GM12892 (cell line): ENCODE measurements around the gene PON3. TPM values are rescaled to one million over a fixed set of nuclear protein-coding genes. Genes with fewer than 3 reads are reported as not detected.

Experiments
- DNase-seq: peaks from one replicate; pipeline ENCODE4 v3.0.0; 2011; ENCODE audit not compliant: insufficient read length
- FAIRE-seq: peaks from 2 replicates; lab custom pipeline; 2011; peaks lifted over from hg19 to GRCh38; lab: Jason Lieb, UNC
- POLR2A ChIP-seq: IDR thresholded peaks from 2 replicates; pipeline ENCODE4 v1.6.1; 2011; ENCODE audit warnings: low read depth, low read length, control low read depth
- POLR2AphosphoS5 ChIP-seq: IDR thresholded peaks from 2 replicates; pipeline ENCODE4 v1.6.1; 2011; ENCODE audit warnings: low read depth, low read length, control low read depth
- TAF1 ChIP-seq: IDR thresholded peaks from 2 replicates; pipeline ENCODE4 v1.6.1; 2011; ENCODE audit warnings: low read depth, mild to moderate bottlenecking, control low read depth, low read length, borderline replicate concordance
- polyA plus RNA-seq: library from polyadenylated mRNA; unstranded; fragments of >200 nt; gene quantifications from one replicate; pipeline ENCODE4 v1.2.1, GENCODE V29; 2012; ENCODE audit warnings: missing spikeins, inconsistent platforms; ENCODE audit not compliant: missing spikeins

PON3 gene
- not detected for polyA plus RNA-seq

DNA sequence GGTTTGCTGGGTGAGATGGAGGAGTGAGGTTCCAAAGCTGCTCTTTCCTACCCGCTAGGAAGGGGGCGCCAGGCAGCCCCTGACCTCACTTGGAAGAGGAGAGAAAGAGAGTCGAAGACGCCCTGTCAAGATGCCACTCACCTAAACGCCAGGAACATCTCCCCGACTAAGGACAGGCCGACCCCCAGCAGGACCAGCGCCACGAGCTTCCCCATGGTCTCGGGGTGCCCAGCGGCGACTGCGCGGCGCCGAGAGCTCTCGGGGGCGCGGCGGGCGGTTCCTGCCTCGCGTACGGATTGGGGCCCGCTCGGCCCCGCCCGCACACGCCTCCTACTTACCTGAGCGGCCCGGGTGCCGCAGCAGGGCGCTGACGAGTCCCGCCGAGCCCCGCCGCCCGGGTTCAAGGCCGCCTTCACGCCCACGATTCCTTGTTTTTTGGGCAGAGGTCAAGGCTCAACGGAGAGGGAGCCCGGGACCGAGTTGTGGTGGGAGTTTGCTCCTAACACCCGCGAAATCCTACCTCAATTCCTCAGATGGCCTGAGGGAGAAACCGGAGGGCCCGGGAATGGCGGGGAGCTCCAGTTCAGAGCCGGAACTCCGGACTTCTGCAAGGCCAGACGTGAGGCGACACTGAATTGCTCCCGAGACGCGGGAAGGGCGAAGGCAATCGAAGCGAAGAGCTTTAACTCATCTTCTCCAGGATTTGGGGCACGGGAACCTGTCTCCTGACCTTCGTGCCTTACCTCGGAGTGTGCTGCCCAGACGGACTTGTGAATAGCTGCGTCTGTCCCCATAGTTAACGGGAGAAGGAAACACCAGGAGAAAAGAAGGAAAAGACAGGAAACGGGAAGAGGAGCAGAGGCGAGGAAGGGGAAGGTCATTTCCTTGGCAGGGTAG lies at the start of gene PON3:
Gene PON3, minus strand, starts transcription at position 240 of the 897 bp plus-strand sequence. Its CDS starts 25 bp downstream, at position 215.
- DNase-seq (no peak), FAIRE-seq (no peak)
- no peak for TF ChIP-seq TAF1
- TF ChIP-seq POLR2AphosphoS5: no peak
- no peak for TF ChIP-seq POLR2A

DNA sequence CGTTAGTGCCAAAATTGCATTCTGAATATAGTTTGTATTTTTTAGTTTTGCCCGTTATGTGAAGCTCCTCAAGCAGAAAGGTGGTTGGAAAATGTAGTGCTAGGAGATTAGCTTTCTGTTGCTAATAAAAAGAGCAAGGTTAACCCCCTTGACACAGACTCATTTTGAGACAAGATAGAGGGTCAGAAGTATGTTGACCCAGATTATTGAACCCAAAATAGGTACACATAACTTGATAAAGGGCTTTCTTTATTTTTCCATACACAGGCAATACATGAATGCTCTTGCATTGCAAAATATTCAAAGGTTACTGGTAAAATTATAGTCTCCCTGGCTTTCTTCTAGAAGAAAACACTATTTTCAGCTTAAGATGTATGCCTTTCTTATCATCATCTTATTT lies 48.6 kb upstream of the PON3 start:
- no peak for FAIRE-seq
- no peak for DNase-seq
- TF ChIP-seq POLR2A (no peak), POLR2AphosphoS5 (no peak), TAF1 (no peak)

DNA sequence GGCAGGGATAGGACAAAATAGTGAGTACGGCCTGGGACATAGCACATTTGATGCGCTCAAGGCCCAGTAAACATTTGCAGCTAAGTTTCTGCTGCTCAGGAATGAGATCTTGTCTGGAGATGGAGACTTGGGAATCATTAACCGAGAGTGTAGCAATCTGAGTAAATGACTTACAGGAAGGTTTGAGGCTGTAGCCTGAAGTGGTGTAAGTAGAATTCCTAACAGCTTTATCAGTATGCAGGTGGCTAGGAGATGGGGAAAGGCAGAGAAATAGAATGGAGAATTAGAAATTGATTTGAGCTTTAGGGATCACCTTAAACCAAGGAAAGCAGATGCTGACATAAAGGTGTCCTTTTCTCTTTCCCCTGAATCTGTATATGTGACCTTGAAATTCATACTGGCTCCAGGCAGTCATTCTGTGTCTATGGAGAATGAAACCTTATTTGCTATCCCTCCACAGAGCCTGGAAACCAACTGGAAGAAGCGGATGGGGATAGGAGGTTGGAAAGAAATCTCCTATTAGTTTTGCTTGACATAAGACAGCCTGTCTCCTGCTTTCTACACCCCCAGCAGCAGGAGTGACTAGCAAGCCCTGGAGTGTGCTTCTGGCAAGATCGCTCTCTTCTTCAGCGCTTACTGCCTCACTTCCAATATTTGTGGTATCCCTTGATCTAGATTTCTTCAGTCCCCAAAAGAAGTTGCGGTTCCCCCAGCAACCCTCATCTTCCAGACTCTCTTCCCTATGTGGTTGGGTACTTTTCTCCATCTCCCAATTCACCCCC lies 45.1 kb upstream of the PON3 start:
- DNase-seq (no peak), FAIRE-seq (no peak)
- TF ChIP-seq POLR2AphosphoS5: no peak
- TF ChIP-seq TAF1: no peak
- TF ChIP-seq POLR2A: no peak

DNA sequence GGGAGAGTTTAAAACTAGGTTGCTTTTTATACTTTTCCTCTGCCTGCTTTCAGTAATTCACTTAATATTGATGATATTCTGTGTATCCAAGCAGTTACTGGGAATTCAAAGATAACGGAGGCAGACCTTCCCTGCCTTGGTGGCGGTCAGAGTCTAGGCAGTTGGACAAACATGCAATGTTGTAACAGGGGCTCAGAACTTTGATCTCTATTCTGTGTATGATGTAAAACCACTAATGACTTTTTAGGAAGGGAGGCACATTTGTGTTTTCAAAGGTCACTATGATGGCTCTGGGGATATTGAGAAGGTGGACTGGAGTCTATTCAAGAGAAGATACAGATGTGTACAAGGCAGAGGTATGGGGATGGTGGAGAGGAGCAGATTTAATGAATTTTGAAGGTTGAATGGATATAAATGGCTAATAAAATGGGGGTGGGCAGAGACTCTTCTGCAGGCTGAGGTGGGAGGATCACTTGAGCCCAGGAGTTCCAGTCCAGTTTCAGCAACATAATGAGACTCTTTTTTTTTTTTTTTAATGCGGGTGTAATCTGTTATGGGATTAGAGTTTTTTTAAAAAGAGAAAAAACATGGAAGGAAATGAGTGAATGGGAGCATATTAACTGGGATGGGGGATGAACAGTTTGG lies 44.3 kb upstream of the PON3 start:
- DNase-seq (no peak), FAIRE-seq (no peak)
- TF ChIP-seq POLR2A (no peak), TAF1 (no peak), POLR2AphosphoS5 (no peak)

DNA sequence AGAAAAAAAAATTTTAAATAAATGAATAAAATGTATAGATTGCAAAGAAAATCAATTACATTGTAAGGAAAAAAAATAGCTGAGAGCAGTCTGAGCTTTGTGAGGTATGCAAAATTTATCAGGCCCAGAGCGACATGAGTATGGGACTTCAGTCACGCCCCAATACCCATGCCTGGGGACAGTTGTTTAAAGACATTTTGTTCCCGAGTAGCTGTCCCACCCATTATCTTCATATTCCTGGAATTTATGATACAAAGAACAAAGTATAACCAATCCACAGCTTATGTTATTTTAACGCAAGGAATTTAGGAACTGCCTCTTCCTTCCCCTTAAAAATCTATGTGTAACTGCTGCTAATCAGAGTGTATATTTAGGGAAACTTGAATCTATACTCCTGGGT lies 40.2 kb upstream of the PON3 start:
- DNase-seq (no peak), FAIRE-seq (no peak)
- no peak for TF ChIP-seq TAF1
- no peak for TF ChIP-seq POLR2A

DNA sequence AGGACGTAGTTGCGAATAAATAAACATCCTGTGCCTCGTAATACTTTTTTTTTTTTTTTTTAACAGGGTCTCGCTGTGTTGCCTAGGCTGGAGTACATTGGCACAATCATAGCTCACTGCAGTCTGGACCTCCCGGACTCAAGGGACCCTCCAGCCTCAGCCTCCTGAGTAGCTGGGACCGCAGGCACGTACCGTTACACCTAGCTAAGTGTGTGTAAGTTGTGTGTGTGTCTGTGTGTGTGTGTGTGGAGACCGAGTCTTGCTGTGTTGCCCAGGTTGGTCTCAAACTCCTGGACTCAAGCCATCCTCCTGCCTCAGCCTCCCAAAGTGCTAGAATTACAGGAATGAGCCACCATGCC lies 39.2 kb upstream of the PON3 start:
- DNase-seq: no peak
- TF ChIP-seq POLR2AphosphoS5 (no peak), POLR2A (no peak), TAF1 (no peak)
- FAIRE-seq: no peak

DNA sequence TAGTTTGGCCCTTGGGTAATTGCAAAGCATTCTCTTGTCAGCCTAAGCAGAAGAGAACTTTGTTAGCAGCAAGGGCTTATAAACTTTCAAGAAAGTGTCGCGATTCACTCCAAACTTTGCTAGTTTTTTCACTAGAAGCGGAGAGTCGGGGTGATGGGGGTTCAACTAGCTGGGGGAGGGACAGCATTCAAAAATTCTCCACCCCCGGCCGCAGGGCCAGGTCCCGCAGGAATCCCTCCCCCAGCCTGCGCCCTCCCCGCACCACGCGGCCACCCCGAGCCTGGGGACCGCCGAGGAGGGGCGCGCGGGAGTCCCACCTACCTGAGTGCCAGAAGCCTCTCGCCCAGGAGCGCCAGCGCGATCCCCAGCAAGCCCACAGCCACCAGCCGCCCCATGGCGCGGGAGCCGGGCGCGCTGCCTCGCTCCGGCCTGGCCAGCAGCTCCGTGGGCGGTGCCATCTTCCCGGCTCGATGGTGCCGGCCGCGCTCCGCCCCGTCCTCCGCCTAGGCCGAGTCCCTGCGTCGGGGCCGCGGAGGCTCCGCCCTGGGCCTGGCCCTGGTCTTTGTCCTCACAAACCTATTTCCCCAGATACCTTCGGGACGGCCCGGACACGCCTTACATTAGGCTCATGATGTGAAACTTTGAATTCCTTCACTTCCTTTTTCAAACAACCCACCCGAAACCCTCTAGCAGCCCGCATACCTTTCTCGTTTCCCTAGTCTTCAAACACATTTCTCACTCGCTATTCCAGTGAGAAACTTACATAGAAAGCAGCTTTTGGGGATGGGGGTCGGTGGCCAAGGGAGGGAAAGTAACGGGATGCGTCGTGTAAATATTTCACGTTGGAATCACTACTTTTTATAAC lies 38.6 kb upstream of the PON3 start, which contains the start of gene PON2:
Gene PON2, minus strand, starts transcription at position 472 of the 865 bp plus-strand sequence. Its CDS starts 77 bp downstream, at position 395.
- DNase-seq (peak; percentile 44), FAIRE-seq (peak; percentile 74)
- no peak for TF ChIP-seq TAF1
- peak; percentile 70; the same call in 1 of the 2 replicates for TF ChIP-seq POLR2A

DNA sequence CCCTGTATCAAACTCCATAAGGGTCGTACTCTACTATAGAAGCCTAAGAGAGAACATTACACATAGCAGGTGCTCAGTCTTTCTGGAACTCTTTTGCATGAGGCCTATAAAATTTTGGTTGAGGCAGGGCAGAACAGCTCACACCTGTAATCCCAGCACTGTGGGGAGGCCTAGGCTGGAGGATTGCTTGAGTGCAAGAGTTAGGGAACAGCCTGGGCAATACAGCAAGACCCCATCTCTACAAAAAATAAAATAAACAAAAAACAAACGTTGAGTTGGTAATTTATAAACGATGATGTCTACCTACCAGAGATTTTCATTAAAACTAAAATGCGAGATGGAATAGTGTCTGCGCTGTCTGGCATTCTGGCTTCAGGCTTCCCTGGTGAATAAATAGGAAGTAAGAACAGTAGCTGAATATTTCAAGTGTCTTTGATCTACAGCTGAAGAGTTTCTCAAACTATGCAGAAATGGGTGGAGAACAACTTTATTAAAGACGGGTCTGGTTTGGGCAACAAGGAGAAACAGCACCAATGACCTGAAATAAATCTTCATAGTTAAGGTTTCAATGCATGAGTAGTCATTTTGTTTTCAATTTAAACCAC lies 37.9 kb upstream of the PON3 start:
- no peak for DNase-seq
- no peak for FAIRE-seq
- TF ChIP-seq POLR2AphosphoS5 (no peak), POLR2A (no peak), TAF1 (no peak)

DNA sequence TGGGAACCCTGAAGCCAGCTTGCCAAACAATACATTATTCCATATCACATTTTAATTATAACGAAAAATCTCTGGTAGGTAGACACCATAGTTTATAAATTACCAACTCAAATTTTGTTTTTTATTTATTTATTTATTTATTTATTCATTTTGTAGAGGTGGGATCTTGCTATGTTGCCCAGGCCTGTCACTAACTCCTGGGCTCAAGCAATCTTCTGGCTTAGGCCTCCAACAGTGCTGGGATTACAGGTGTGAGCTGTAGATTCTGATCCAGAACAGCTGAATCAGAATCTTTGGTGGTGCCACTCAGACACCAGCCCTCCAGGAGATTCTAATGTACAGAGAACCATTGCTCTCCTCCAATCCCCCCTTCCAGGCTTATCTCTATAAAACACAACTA lies 37.0 kb upstream of the PON3 start:
- TF ChIP-seq TAF1: no peak
- no peak for TF ChIP-seq POLR2A
- no peak for TF ChIP-seq POLR2AphosphoS5
- no peak for FAIRE-seq
- no peak for DNase-seq

DNA sequence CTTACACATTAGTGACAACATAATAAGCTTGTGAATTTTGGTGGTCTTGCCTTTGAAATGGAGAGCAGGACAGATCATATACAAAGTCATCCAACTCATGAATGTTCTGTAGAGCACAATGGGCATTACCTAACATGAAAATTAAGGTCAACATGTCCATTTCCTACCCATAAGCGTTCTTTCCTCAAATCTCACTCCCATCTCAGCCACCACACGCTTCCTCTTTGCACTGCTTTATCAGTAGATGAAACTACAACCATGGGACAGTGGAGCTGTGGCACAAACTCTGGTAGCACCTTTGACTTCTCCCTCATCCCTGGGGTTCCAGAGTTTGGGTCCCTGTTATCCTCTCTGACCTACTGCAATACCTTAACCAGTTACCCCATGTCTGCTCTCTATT lies 36.4 kb upstream of the PON3 start:
- FAIRE-seq (no peak), DNase-seq (no peak)
- TF ChIP-seq TAF1 (no peak), POLR2A (no peak), POLR2AphosphoS5 (no peak)
